GM19468 (cell line): Measurements from ENCODE around the gene ASTN2.

Experiments
- ATAC-seq: cut with Tn5 transposase; IDR thresholded peaks from one replicate; pipeline ENCODE4 v1.9.1; 2021; ENCODE audit warnings: mild to moderate bottlenecking, moderate library complexity, moderate number of reproducible peaks; ENCODE audit not compliant: unreplicated experiment; ENCODE audit errors: extremely low read depth

The ASTN2 gene

GRCh38 chr9:117134826-117135500 is 279.9 kb downstream of the ASTN2 start:
- no peak for ATAC-seq

- no peak for ATAC-seq
Observed at GRCh38 chr9:117126871-117127270, 288.0 kb downstream of the ASTN2 start.

- ATAC-seq = no peak
Observed at GRCh38 chr9:117125531-117125930, 289.3 kb downstream of the ASTN2 start.

- ATAC-seq = no peak
Observed at GRCh38 chr9:117123729-117124128, 291.1 kb downstream of the ASTN2 start.

- ATAC-seq = no peak
Observed at GRCh38 chr9:117122953-117123352, 291.9 kb downstream of the ASTN2 start.

- no peak for ATAC-seq
Observed at GRCh38 chr9:117122102-117122501, 292.8 kb downstream of the ASTN2 start.

GRCh38 chr9:117121316-117121715 is 293.5 kb downstream of the ASTN2 start:
- no peak for ATAC-seq

GRCh38 chr9:117120061-117120460 is 294.8 kb downstream of the ASTN2 start:
- ATAC-seq = no peak

GRCh38 chr9:117116084-117116483 is 298.8 kb downstream of the ASTN2 start:
- ATAC-seq = peak; percentile 36

- no peak for ATAC-seq
Observed at GRCh38 chr9:117114768-117115167, 300.1 kb downstream of the ASTN2 start.

- ATAC-seq = no peak
Observed at GRCh38 chr9:117104716-117105495, 310.0 kb downstream of the ASTN2 start.

- no peak for ATAC-seq
Observed at GRCh38 chr9:117104206-117104605, 310.7 kb downstream of the ASTN2 start.

GRCh38 chr9:117103438-117104110 is 311.3 kb downstream of the ASTN2 start:
- ATAC-seq = no peak

- no peak for ATAC-seq
Observed at GRCh38 chr9:117101008-117101407, 313.8 kb downstream of the ASTN2 start.

- no peak for ATAC-seq
Observed at GRCh38 chr9:117098331-117098730, 316.5 kb downstream of the ASTN2 start.

GRCh38 chr9:117097761-117098160 is 317.1 kb downstream of the ASTN2 start:
- no peak for ATAC-seq

GRCh38 chr9:117096138-117096537 is 318.7 kb downstream of the ASTN2 start:
- no peak for ATAC-seq

- ATAC-seq = no peak
Observed at GRCh38 chr9:117095081-117095480, 319.8 kb downstream of the ASTN2 start.

- no peak for ATAC-seq
Observed at GRCh38 chr9:117093891-117094844, 320.7 kb downstream of the ASTN2 start.

GRCh38 chr9:117092582-117092981 is 322.3 kb downstream of the ASTN2 start:
- ATAC-seq = no peak
